Testis (tissue), 2 donors: ENCODE measurements around the gene KRTAP5-7.

Experiments
- POLR2A ChIP-seq: fragments of 450-650 bp; IDR thresholded peaks from one replicate; pipeline ENCODE4 v1.6.1; 2017; ENCODE audit warnings: antibody characterized with exemption, mild to moderate bottlenecking, moderate library complexity
- TF ChIP-seq, protein P1 (sequence below), 3 experiments: fragments of 450-650 bp in 2 of 3; fragments of 200-600 bp in 1 of 3; sonication (generic) in 1 of 3; IDR thresholded peaks; one replicate each; pipeline ENCODE4 v1.5.1; 2016 to 2019; ENCODE audit warnings: antibody characterized with exemption in 3 of 3, mild to moderate bottlenecking in 2 of 3, moderate library complexity in 1 of 3

DNA sequence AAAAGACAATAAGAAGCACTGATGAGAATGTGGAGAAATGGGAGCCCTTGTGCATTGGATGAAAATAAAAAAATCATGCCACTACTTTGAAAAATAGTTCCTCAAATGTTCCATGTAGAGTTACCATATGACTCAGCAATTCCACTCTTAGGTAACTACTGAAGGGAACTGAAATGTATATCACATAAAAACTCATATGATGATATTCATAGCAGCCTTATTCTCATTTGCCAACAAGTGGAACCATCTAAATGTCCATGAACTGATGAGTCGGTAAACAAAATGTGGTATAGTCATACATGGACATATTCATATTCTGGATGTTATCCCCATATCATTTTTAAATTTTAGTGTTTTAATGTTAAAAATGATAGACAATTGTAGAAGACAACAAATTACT is 24.6 kb downstream of the KRTAP5-7 start:
- TF ChIP-seq, protein P1, sequence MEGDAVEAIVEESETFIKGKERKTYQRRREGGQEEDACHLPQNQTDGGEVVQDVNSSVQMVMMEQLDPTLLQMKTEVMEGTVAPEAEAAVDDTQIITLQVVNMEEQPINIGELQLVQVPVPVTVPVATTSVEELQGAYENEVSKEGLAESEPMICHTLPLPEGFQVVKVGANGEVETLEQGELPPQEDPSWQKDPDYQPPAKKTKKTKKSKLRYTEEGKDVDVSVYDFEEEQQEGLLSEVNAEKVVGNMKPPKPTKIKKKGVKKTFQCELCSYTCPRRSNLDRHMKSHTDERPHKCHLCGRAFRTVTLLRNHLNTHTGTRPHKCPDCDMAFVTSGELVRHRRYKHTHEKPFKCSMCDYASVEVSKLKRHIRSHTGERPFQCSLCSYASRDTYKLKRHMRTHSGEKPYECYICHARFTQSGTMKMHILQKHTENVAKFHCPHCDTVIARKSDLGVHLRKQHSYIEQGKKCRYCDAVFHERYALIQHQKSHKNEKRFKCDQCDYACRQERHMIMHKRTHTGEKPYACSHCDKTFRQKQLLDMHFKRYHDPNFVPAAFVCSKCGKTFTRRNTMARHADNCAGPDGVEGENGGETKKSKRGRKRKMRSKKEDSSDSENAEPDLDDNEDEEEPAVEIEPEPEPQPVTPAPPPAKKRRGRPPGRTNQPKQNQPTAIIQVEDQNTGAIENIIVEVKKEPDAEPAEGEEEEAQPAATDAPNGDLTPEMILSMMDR (IDR thresholded peaks at IDR 0.05), result no peak
- TF ChIP-seq POLR2A, result no peak
